KMS-11 (cell line): ENCODE results near the gene GARIN1A.

Experiments
- H2AFZ ChIP-seq: fragments of 200-600 bp; sonication (generic); 2 replicates; pipeline ENCODE4 v1.6.1; 2016; ENCODE audit warnings: antibody characterized with exemption, mixed run types, low read depth
- H3K27ac ChIP-seq: fragments of 200-600 bp; sonication (generic); 2 replicates; pipeline ENCODE4 v1.6.1; 2016; ENCODE audit warnings: mild to moderate bottlenecking, mixed run types
- H3K27me3 ChIP-seq: fragments of 200-600 bp; sonication (generic); 2 replicates; pipeline ENCODE4 v1.6.1; 2017; ENCODE audit warnings: mild to moderate bottlenecking, low read depth, mixed run types, moderate library complexity; ENCODE audit not compliant: insufficient read depth
- H3K36me3 ChIP-seq: fragments of 200-600 bp; sonication (generic); 2 replicates; pipeline ENCODE4 v1.6.1; 2017; ENCODE audit warnings: mild to moderate bottlenecking, mixed run types; ENCODE audit not compliant: insufficient read depth
- H3K4me1 ChIP-seq: fragments of 200-600 bp; sonication (generic); 2 replicates; pipeline ENCODE4 v1.6.1; 2016; ENCODE audit warnings: mild to moderate bottlenecking, low read depth, mixed run types; ENCODE audit not compliant: poor library complexity, severe bottlenecking
- H3K4me2 ChIP-seq: fragments of 200-600 bp; sonication (generic); 2 replicates; pipeline ENCODE4 v1.7.0; 2016; ENCODE audit warnings: mild to moderate bottlenecking, mixed run types
- H3K4me3 ChIP-seq: fragments of 200-600 bp; sonication (generic); IDR thresholded peaks from 2 replicates; pipeline ENCODE4 v1.6.1; 2017; ENCODE audit warnings: low read depth, low read length, mixed read lengths; ENCODE audit not compliant: insufficient read depth
- H3K79me2 ChIP-seq: fragments of 200-600 bp; sonication (generic); 2 replicates; pipeline ENCODE4 v1.6.1; 2016; ENCODE audit warnings: low read depth, mixed run types; ENCODE audit not compliant: insufficient read depth
- H3K9ac ChIP-seq: fragments of 200-600 bp; sonication (generic); 2 replicates; pipeline ENCODE4 v1.6.1; 2016; ENCODE audit warnings: mild to moderate bottlenecking, mixed run types
- H4K20me1 ChIP-seq: fragments of 200-600 bp; sonication (generic); 2 replicates; pipeline ENCODE4 v1.6.1; 2016; ENCODE audit warnings: mild to moderate bottlenecking, mixed run types; ENCODE audit not compliant: insufficient read depth
- TF ChIP-seq, protein P1 (sequence below): fragments of 200-600 bp; sonication (generic); conservative IDR thresholded peaks from 2 replicates; pipeline ENCODE4 v1.6.1; 2017; ENCODE audit warnings: low read depth, mild to moderate bottlenecking, antibody characterized with exemption, low read length, moderate library complexity, mixed read lengths

GARIN1A gene

GRCh38 chr7:128699895-128700294 lies 27.8 kb downstream of the GARIN1A start:
- Histone ChIP-seq H2AFZ (no peak overlapping the region), H3K36me3 (no peaks in the 10 kb centered on the region), H3K79me2 (no peaks in the 10 kb centered on the region), H3K27ac (no peak overlapping the region), H4K20me1 (no peaks in the 10 kb centered on the region), H3K27me3 (no peaks in the 10 kb centered on the region), H3K4me3 (no peak overlapping the region), H3K9ac (no peak overlapping the region), H3K4me1 (no peaks in the 10 kb centered on the region), H3K4me2 (no peak overlapping the region)
- TF ChIP-seq, protein P1, sequence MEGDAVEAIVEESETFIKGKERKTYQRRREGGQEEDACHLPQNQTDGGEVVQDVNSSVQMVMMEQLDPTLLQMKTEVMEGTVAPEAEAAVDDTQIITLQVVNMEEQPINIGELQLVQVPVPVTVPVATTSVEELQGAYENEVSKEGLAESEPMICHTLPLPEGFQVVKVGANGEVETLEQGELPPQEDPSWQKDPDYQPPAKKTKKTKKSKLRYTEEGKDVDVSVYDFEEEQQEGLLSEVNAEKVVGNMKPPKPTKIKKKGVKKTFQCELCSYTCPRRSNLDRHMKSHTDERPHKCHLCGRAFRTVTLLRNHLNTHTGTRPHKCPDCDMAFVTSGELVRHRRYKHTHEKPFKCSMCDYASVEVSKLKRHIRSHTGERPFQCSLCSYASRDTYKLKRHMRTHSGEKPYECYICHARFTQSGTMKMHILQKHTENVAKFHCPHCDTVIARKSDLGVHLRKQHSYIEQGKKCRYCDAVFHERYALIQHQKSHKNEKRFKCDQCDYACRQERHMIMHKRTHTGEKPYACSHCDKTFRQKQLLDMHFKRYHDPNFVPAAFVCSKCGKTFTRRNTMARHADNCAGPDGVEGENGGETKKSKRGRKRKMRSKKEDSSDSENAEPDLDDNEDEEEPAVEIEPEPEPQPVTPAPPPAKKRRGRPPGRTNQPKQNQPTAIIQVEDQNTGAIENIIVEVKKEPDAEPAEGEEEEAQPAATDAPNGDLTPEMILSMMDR = no peak

DNA sequence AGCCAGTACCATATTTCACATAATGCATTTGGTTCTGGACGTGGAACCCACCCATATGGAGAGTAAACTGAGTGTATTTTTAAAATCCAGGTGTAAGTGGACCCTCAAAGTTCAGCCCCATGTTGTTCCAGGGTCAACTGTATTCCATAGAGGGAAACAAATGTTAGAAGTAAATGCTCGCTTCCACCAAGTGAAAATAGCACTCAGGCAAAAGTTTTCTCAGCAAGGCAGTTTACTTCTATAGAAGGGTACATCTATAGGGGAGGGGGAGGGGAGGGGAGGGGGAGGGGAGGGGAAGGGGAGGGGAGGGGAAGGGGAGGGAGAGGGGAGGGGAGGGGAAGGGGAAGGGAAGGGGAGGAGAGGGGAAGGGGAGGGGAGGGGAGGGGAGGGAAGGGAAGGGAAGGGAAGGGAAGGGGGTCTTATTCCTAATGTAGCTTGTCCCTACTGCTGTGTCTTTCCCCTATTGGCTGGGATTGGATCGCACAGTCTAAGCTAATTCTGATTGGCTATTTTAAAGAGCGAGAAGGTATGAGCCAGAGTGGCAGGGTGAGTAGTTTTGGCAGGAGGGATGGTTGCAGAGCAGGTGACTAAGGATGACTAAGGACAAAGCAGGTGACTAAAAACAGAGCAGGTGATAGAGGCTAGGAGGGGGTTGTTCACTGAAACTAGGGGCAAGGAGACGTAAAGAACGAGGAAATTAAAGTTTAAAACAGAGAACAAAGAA lies 29.1 kb downstream of the GARIN1A start:
- TF ChIP-seq, protein P1 = no peak
- Histone ChIP-seq H3K27ac (no peak overlapping the region), H3K9ac (no peak overlapping the region), H2AFZ (no peak overlapping the region), H4K20me1 (no peaks in the 10 kb centered on the region), H3K79me2 (no peaks in the 10 kb centered on the region), H3K27me3 (no peaks in the 10 kb centered on the region), H3K4me1 (no peaks in the 10 kb centered on the region), H3K36me3 (no peaks in the 10 kb centered on the region), H3K4me3 (no peak overlapping the region), H3K4me2 (no peak overlapping the region)

- no peak overlapping the region for H3K9ac ChIP-seq
- no peaks in the 10 kb centered on the region for H3K27me3 ChIP-seq
- TF ChIP-seq, protein P1 = no peak
- H2AFZ ChIP-seq = no peak overlapping the region
- H4K20me1 ChIP-seq = no peaks in the 10 kb centered on the region
- H3K4me2 ChIP-seq = no peak overlapping the region
- no peak overlapping the region for H3K4me3 ChIP-seq
- no peaks in the 10 kb centered on the region for H3K36me3 ChIP-seq
- no peaks in the 10 kb centered on the region for H3K4me1 ChIP-seq
- no peaks in the 10 kb centered on the region for H3K79me2 ChIP-seq
- H3K27ac ChIP-seq = no peak overlapping the region
Measured at GRCh38 chr7:128703609-128704241, 31.6 kb downstream of the GARIN1A start.

GRCh38 chr7:128705891-128706333 lies 33.8 kb downstream of the GARIN1A start:
- TF ChIP-seq, protein P1 = no peak
- Histone ChIP-seq H3K79me2 (no peaks in the 10 kb centered on the region), H2AFZ (no peak overlapping the region)

More at GRCh38 chr7:128705891-128706333, 33.8 kb downstream of the GARIN1A start:
- H4K20me1 ChIP-seq = no peaks in the 10 kb centered on the region
- H3K27me3 ChIP-seq = no peaks in the 10 kb centered on the region
- no peak overlapping the region for H3K27ac ChIP-seq
- no peak overlapping the region for H3K4me3 ChIP-seq
- no peak overlapping the region for H3K4me2 ChIP-seq
- no peaks in the 10 kb centered on the region for H3K36me3 ChIP-seq
- H3K4me1 ChIP-seq = no peaks in the 10 kb centered on the region
- no peak overlapping the region for H3K9ac ChIP-seq
